Fibroblast of lung (primary cell): ENCODE data around the gene WDR87. TPM values are rescaled to one million over a fixed set of nuclear protein-coding genes. Genes with fewer than 3 reads are reported as not detected.

ENCODE experiments used
- DNase-seq, 2 donors: peaks; one replicate each; pipeline versions ENCODE4 v3.0.0 to v3.0.0-alpha.2; 2010; ENCODE audit warnings: low read depth in 2 of 2
- H2AFZ ChIP-seq: 2 replicates; pipeline ENCODE4 v1.5.1; 2012; ENCODE audit warnings: low read length, control low read depth, inconsistent platforms
- H3K27ac ChIP-seq: 2 replicates; pipeline ENCODE4 v1.5.1; 2011; ENCODE audit warnings: low read length, control low read depth; ENCODE audit not compliant: insufficient read depth
- H3K27me3 ChIP-seq: 2 replicates; pipeline ENCODE4 v1.5.1; 2011; ENCODE audit warnings: mild to moderate bottlenecking, low read length; ENCODE audit not compliant: control insufficient read depth, insufficient read depth
- H3K36me3 ChIP-seq: 2 replicates; pipeline ENCODE4 v1.5.1; 2011; ENCODE audit warnings: low read length; ENCODE audit not compliant: control insufficient read depth, insufficient read depth
- H3K4me1 ChIP-seq: 2 replicates; pipeline ENCODE4 v1.5.1; 2011; ENCODE audit warnings: low read length; ENCODE audit not compliant: control insufficient read depth, insufficient read depth; ENCODE audit errors: extremely low read depth
- H3K4me2 ChIP-seq: 2 replicates; pipeline ENCODE4 v1.5.1; 2011; ENCODE audit warnings: low read length, control low read depth; ENCODE audit not compliant: insufficient read depth; ENCODE audit errors: extremely low read depth
- H3K4me3 ChIP-seq, 4 experiments: fragments of 200-600 bp in 1 of 4; sonication (generic) in 1 of 4; replicated peaks in 1 of 4; 2 replicates each; pipeline ENCODE4 v1.5.1; 2011 to 2016; ENCODE audit warnings: low read length in 4 of 4, low read depth in 3 of 4, mild to moderate bottlenecking in 3 of 4, control low read depth in 2 of 4, inconsistent platforms in 1 of 4, mixed read lengths in 1 of 4; ENCODE audit not compliant: insufficient read depth in 1 of 4; ENCODE audit errors: control extremely low read depth in 1 of 4
- H3K79me2 ChIP-seq: 2 replicates; pipeline ENCODE4 v1.5.1; 2012; ENCODE audit warnings: mild to moderate bottlenecking, low read length, inconsistent platforms; ENCODE audit not compliant: control insufficient read depth, insufficient read depth
- H3K9ac ChIP-seq: 2 replicates; pipeline ENCODE4 v1.5.1; 2011; ENCODE audit warnings: mild to moderate bottlenecking, low read length, control low read depth; ENCODE audit not compliant: insufficient read depth
- H3K9me3 ChIP-seq: 2 replicates; pipeline ENCODE4 v1.5.1; 2012; ENCODE audit warnings: low read depth, low read length; ENCODE audit not compliant: control insufficient read depth, insufficient read depth
- H4K20me1 ChIP-seq: 2 replicates; pipeline ENCODE4 v1.5.1; 2011; ENCODE audit warnings: low read length; ENCODE audit not compliant: control insufficient read depth, insufficient read depth; ENCODE audit errors: extremely low read depth
- CTCF ChIP-seq, 2 donors: IDR thresholded peaks in 1 of 2; conservative IDR thresholded peaks in 1 of 2; 1 replicate in 1 of 2; 2 replicates in 1 of 2; pipeline ENCODE4 v1.5.1; 2011 to 2012; ENCODE audit warnings: low read length in 2 of 2, control low read depth in 1 of 2, inconsistent platforms in 1 of 2, low read depth in 1 of 2, mild to moderate bottlenecking in 1 of 2
- EZH2 ChIP-seq: IDR thresholded peaks from 2 replicates; pipeline ENCODE4 v1.5.1; 2012; ENCODE audit warnings: low read length, control low read depth, mild to moderate bottlenecking; ENCODE audit errors: missing control alignments
- polyA plus RNA-seq, 2 donors: library from polyadenylated mRNA; depleted of rRNA in 1 of 2; stranded (reverse) in 1 of 2; unstranded in 1 of 2; fragments of >200 nt; gene quantifications; 2 replicates each; pipeline ENCODE4 v1.2.1, GENCODE V29; 2011 to 2012; ENCODE audit warnings: missing spikeins in 1 of 2
- total RNA-seq: library from RNA; depleted of rRNA; stranded (reverse); fragments of >200 nt; gene quantifications from 2 replicates; pipeline ENCODE4 v1.2.1, GENCODE V29; 2014

WDR87 gene
- total and polyA plus RNA-seq, 2 donors (not counting 1 experiment from before 2014, with no cell fraction given): not detected

DNA sequence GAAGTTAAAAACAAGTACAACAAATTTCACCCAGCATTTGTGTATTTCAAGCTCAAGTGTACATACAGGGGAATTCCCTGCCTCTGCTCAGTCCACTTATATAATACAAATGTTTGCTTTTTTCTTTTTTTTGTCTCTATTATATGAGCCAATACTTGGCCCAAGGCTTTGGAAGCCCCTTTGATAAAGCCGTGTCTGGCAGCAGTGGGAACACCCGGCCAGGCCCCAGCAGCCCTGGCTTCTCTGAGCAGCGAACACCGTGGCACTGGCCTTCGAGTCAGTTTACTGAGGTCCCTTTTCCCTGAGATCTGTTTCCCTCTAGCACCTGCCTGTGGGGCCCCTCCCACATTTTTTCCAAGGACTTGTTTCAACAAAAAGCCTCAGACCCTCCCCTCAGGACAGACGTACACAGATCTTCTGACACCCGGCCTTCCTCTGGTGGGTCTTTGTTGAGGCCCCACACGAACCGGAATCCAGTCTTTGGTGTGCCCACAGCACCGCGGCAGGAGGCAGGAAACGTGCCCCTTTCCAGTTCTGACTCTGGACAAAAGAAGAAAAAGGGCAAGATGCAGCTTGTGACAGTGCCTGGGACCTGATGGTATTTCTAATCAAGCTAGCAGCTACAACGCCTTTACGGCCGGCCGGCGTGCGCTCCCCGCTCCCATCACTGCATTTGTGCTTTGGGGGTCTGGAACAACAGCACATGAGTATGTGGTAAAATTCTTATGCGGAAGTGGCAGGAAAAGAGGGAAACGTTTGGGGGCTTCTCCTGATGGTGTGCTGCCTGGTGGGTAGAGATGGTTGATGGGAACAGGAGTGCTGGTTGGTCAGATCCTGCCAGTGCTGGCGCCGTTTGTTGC, 14.4 kb upstream of the WDR87 start:
- Histone ChIP-seq H3K9ac (no peak overlapping the region), H3K27me3 (no peaks in the 10 kb centered on the region), H4K20me1 (no peaks in the 10 kb centered on the region), H3K27ac (no peak overlapping the region), H3K4me1 (no peaks in the 10 kb centered on the region), H3K36me3 (peaks cover 2% of the 10 kb centered on the region), H3K79me2 (peaks cover 32% of the 10 kb centered on the region), H3K4me2 (no peak overlapping the region), H3K4me3 (no peak overlapping the region), H2AFZ (no peak overlapping the region), H3K9me3 (no peaks in the 10 kb centered on the region)
- DNase-seq: no peak
- TF ChIP-seq EZH2 (no peak), CTCF (conservative IDR thresholded peaks at IDR 0.05 in 1 of 2, IDR thresholded peaks at IDR 0.05 in 1 of 2; ENCODE audit: low read depth in 1 of 2, low read length in 2 of 2) (no peak)

DNA sequence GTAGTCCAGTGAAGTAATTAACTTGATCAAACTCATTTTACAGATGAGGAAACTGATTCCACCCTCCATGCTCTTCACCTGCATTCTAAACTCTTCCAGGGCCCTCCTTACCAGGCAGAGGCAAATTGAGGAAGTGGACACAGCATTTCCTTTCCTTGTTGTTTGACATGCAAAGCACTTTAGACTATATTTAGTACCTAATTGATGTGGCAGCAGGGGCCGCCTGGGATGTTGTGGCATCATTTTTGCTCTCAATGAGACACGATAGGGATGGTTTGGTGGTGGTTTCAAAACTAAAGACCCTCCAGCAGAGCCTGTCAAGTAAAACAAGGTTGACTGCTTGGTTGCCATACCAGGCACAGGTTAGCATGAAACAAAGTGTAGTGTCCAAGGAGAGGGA, 8.5 kb upstream of the WDR87 start:
- Histone ChIP-seq H4K20me1 (no peaks in the 10 kb centered on the region), H3K27me3 (no peaks in the 10 kb centered on the region), H2AFZ (no peak overlapping the region), H3K4me3 (no peak overlapping the region), H3K27ac (no peak overlapping the region), H3K4me2 (no peak overlapping the region), H3K36me3 (no peaks in the 10 kb centered on the region), H3K4me1 (no peaks in the 10 kb centered on the region), H3K9ac (no peak overlapping the region), H3K79me2 (peaks cover 58% of the 10 kb centered on the region), H3K9me3 (no peaks in the 10 kb centered on the region)
- DNase-seq: no peak
- no peak for TF ChIP-seq CTCF (conservative IDR thresholded peaks at IDR 0.05 in 1 of 2, IDR thresholded peaks at IDR 0.05 in 1 of 2; ENCODE audit: low read depth in 1 of 2, low read length in 2 of 2)
- TF ChIP-seq EZH2: no peak

DNA sequence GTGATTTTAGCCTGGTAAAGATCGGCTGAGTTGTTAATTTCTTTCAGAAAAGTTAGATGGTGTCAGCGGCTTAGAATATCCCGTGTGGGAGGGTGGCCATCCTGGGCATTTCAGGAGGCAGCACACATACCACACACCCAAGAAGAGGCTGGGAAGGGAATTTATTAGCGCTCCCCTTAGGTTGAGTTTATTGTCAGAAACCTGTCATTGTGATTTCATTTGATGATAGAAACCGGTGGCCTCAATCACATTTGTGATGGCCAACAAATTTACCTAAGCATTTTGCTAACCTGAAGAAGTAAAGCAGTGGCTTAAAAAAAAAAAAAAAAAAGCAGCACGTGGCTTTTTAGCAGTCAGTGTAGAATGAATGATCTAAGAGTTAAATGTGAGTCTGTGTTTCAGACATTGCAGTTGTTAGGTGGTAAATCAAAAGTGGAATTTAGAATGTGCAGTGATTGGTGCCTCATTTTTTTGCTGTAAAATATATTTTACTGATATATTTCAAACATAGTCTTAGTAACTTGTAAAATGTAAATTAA, 3.3 kb upstream of the WDR87 start:
- Histone ChIP-seq H2AFZ (no peak overlapping the region), H3K79me2 (peaks cover 52% of the 10 kb centered on the region), H3K4me1 (peaks cover 8% of the 10 kb centered on the region), H3K4me2 (no peak overlapping the region), H4K20me1 (no peaks in the 10 kb centered on the region), H3K9ac (no peak overlapping the region), H3K36me3 (no peaks in the 10 kb centered on the region), H3K4me3 (no peak overlapping the region), H3K27me3 (no peaks in the 10 kb centered on the region), H3K27ac (no peak overlapping the region), H3K9me3 (no peaks in the 10 kb centered on the region)
- no peak for DNase-seq
- TF ChIP-seq CTCF (conservative IDR thresholded peaks at IDR 0.05 in 1 of 2, IDR thresholded peaks at IDR 0.05 in 1 of 2; ENCODE audit: low read depth in 1 of 2, low read length in 2 of 2): no peak
- TF ChIP-seq EZH2: no peak
